IPS-20b (cell line): ENCODE data around the gene NR2F2.

Source experiments
- H3K27ac ChIP-seq: one replicate; pipeline ENCODE4 v1.5.1; 2013; ENCODE audit warnings: low read length
- H3K27me3 ChIP-seq: 2 replicates; pipeline ENCODE4 v1.6.1; 2013; ENCODE audit warnings: mild to moderate bottlenecking, low read length, inconsistent platforms; ENCODE audit not compliant: insufficient read depth
- H3K36me3 ChIP-seq: 2 replicates; pipeline ENCODE4 v1.6.1; 2013; ENCODE audit warnings: low read depth, mild to moderate bottlenecking, inconsistent platforms, low read length, moderate library complexity; ENCODE audit not compliant: insufficient read depth
- H3K4me1 ChIP-seq: 2 replicates; pipeline ENCODE4 v1.6.1; 2013; ENCODE audit warnings: mild to moderate bottlenecking, control low read depth, inconsistent platforms, low read length, moderate library complexity; ENCODE audit not compliant: insufficient read depth
- H3K4me3 ChIP-seq: 2 replicates; pipeline ENCODE4 v1.5.1; 2013; ENCODE audit warnings: mild to moderate bottlenecking, low read length, inconsistent platforms
- H3K9ac ChIP-seq: 2 replicates; pipeline ENCODE4 v1.6.1; 2013; ENCODE audit warnings: low read depth, mild to moderate bottlenecking, inconsistent platforms, low read length, moderate library complexity
- H3K9me3 ChIP-seq: 2 replicates; pipeline ENCODE4 v1.6.1; 2013; ENCODE audit warnings: mild to moderate bottlenecking, low read depth, low read length, inconsistent platforms; ENCODE audit not compliant: insufficient read depth

NR2F2 gene

GRCh38 chr15:96327155-96327741 is 3.3 kb upstream of the NR2F2 start:
- Histone ChIP-seq H3K9ac (no peak overlapping the region), H3K36me3 (no peaks in the 10 kb centered on the region), H3K9me3 (no peaks in the 10 kb centered on the region; the same call in 1 of the 2 replicates), H3K4me3 (peak overlapping the region; percentile 52), H3K27ac (no peak overlapping the region), H3K4me1 (peaks cover 22% of the 10 kb centered on the region; the same call in 1 of the 2 replicates), H3K27me3 (peaks cover 95% of the 10 kb centered on the region)

- H3K9ac ChIP-seq, result no peak overlapping the region
- peaks cover 95% of the 10 kb centered on the region for H3K27me3 ChIP-seq
Observed at GRCh38 chr15:96328181-96328876, 2.2 kb upstream of the NR2F2 start.

DNA sequence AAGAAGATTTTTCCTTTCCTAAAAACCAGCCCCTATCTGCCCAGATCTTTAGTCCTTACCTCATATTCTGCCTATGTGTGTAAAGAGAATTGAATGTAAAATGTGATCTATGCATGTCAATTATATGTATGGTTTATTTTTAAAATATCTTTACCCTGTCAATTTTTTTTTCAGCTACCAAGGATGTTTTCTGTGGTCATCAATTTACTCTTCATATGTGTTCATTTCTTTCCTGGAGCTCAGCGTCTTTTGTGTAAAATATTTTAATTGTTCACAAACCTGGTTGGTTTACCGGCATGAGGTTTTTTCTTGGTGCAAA is 1.7 kb upstream of the NR2F2 start:
- Histone ChIP-seq H3K27me3 (peaks cover 95% of the 10 kb centered on the region), H3K4me3 (no peak overlapping the region), H3K27ac (no peak overlapping the region), H3K36me3 (no peaks in the 10 kb centered on the region), H3K4me1 (peaks cover 22% of the 10 kb centered on the region; the same call in 1 of the 2 replicates), H3K9me3 (no peaks in the 10 kb centered on the region; the same call in 1 of the 2 replicates), H3K9ac (no peak overlapping the region)

More at GRCh38 chr15:96328181-96328876, 2.2 kb upstream of the NR2F2 start:
- Histone ChIP-seq H3K9me3 (no peaks in the 10 kb centered on the region; the same call in 1 of the 2 replicates), H3K4me1 (peaks cover 22% of the 10 kb centered on the region; the same call in 1 of the 2 replicates), H3K27ac (no peak overlapping the region), H3K4me3 (no peak overlapping the region), H3K36me3 (no peaks in the 10 kb centered on the region)

GRCh38 chr15:96329403-96329981 is 1.0 kb upstream of the NR2F2 start:
- Histone ChIP-seq H3K4me1 (peaks cover 22% of the 10 kb centered on the region; the same call in 1 of the 2 replicates), H3K27ac (no peak overlapping the region), H3K27me3 (peaks cover 95% of the 10 kb centered on the region), H3K36me3 (no peaks in the 10 kb centered on the region), H3K9me3 (no peaks in the 10 kb centered on the region; the same call in 1 of the 2 replicates), H3K4me3 (peak overlapping the region; percentile 62), H3K9ac (no peak overlapping the region)

- Histone ChIP-seq H3K4me3 (peak overlapping the region; percentile 62), H3K27me3 (peaks cover 95% of the 10 kb centered on the region), H3K9me3 (no peaks in the 10 kb centered on the region; the same call in 1 of the 2 replicates), H3K27ac (no peak overlapping the region), H3K9ac (no peak overlapping the region), H3K4me1 (peaks cover 22% of the 10 kb centered on the region; the same call in 1 of the 2 replicates), H3K36me3 (no peaks in the 10 kb centered on the region)
Observed at GRCh38 chr15:96330064-96330449, 443 bp upstream of the NR2F2 start.

GRCh38 chr15:96331144-96331944 is 844 bp downstream of the NR2F2 start:
- Histone ChIP-seq H3K4me1 (peaks cover 16% of the 10 kb centered on the region; the same call in 1 of the 2 replicates), H3K36me3 (no peaks in the 10 kb centered on the region), H3K9me3 (no peaks in the 10 kb centered on the region; the same call in 1 of the 2 replicates), H3K4me3 (peak overlapping the region; percentile 56; the same call in 1 of the 2 replicates), H3K9ac (no peak overlapping the region; the same call in 1 of the 2 replicates), H3K27ac (no peak overlapping the region), H3K27me3 (peaks cover 95% of the 10 kb centered on the region)

- H3K4me1 ChIP-seq, result peaks cover 20% of the 10 kb centered on the region
- no peak overlapping the region for H3K27ac ChIP-seq
- H3K9ac ChIP-seq, result no peak overlapping the region
- H3K36me3 ChIP-seq, result no peaks in the 10 kb centered on the region
- no peaks in the 10 kb centered on the region; the same call in 1 of the 2 replicates for H3K9me3 ChIP-seq
- H3K27me3 ChIP-seq, result peaks cover 95% of the 10 kb centered on the region
- peak overlapping the region; percentile 56 for H3K4me3 ChIP-seq
Observed at GRCh38 chr15:96331945-96332636, 1.6 kb downstream of the NR2F2 start.

DNA sequence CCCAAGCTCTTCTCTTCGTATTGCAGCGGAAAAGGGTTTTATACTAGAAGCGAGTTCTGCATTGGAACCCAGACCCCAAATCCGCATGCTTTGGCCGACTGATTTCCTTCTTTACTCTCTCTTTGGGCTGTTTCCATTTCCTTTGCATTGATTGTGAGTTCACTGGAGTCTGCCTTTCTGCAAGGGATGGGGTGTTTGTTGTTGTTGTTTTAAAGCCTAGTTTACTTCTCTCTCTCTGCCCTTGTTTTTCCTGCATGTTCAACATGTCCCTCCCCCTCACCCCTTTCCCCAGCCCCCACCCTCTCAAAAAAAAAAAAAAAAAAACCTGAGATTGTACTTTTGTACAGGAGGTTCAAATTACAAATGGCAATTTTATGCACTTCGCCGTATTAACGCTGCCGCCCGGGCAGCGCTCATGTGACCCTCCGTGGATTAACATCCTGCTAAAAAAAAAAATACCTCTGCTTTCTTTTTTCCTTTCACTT is 2.2 kb downstream of the NR2F2 start:
- H3K36me3 ChIP-seq, result no peaks in the 10 kb centered on the region
- no peak overlapping the region; the same call in 1 of the 2 replicates for H3K9ac ChIP-seq
- H3K27ac ChIP-seq, result no peak overlapping the region
- peak overlapping the region; percentile 45 for H3K4me3 ChIP-seq
- H3K9me3 ChIP-seq, result no peaks in the 10 kb centered on the region; the same call in 1 of the 2 replicates
- H3K4me1 ChIP-seq, result peaks cover 26% of the 10 kb centered on the region
- H3K27me3 ChIP-seq, result peaks cover 95% of the 10 kb centered on the region

- H3K27ac ChIP-seq, result no peak overlapping the region
- peaks cover 95% of the 10 kb centered on the region for H3K27me3 ChIP-seq
- peak overlapping the region; percentile 45; the same call in 1 of the 2 replicates for H3K4me3 ChIP-seq
- peaks cover 27% of the 10 kb centered on the region for H3K4me1 ChIP-seq
- no peak overlapping the region; the same call in 1 of the 2 replicates for H3K9ac ChIP-seq
- no peaks in the 10 kb centered on the region for H3K36me3 ChIP-seq
- H3K9me3 ChIP-seq, result no peaks in the 10 kb centered on the region; the same call in 1 of the 2 replicates
Observed at GRCh38 chr15:96333131-96334016, 2.9 kb downstream of the NR2F2 start.

- Histone ChIP-seq H3K4me3 (peak overlapping the region; percentile 36; the same call in 1 of the 2 replicates), H3K9ac (no peak overlapping the region), H3K27ac (no peak overlapping the region), H3K27me3 (peaks cover 95% of the 10 kb centered on the region), H3K9me3 (no peaks in the 10 kb centered on the region; the same call in 1 of the 2 replicates), H3K4me1 (peaks cover 31% of the 10 kb centered on the region), H3K36me3 (no peaks in the 10 kb centered on the region)
Observed at GRCh38 chr15:96334017-96334704, 3.7 kb downstream of the NR2F2 start.
